ENCODE measurements around the gene SPRN.
"Not testable (repeated sequence)": the region's sequence is repeated elsewhere in the genome, so short reads cannot be mapped to it uniquely, and the experiment has no call there.

DNA sequence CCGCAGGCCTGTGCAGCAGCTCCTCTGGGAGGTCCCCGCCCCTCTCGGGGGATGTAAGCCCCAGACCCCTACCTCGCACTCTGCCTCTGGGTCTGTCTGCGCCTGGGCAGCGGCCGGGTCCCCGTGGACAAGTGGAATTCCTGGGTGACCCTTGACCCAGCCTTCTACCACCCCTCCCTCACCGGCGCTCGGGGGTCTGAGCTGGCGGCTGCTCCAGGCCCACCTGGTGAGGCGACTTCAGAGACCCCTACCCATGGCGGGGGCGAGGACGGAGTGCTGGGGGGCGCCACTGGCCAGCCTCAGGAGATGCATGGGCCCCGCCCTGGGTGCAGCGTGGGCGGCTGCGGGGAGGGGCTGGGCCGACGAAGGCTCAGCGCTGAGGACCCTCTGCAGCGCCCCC is 8.4 kb upstream of the SPRN start:
- TF ChIP-seq, protein P1, sequence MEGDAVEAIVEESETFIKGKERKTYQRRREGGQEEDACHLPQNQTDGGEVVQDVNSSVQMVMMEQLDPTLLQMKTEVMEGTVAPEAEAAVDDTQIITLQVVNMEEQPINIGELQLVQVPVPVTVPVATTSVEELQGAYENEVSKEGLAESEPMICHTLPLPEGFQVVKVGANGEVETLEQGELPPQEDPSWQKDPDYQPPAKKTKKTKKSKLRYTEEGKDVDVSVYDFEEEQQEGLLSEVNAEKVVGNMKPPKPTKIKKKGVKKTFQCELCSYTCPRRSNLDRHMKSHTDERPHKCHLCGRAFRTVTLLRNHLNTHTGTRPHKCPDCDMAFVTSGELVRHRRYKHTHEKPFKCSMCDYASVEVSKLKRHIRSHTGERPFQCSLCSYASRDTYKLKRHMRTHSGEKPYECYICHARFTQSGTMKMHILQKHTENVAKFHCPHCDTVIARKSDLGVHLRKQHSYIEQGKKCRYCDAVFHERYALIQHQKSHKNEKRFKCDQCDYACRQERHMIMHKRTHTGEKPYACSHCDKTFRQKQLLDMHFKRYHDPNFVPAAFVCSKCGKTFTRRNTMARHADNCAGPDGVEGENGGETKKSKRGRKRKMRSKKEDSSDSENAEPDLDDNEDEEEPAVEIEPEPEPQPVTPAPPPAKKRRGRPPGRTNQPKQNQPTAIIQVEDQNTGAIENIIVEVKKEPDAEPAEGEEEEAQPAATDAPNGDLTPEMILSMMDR (IDR thresholded peaks at IDR 0.05; ENCODE audit: insufficient read depth, low read depth, low read length): not testable (repeated sequence)
- not testable (repeated sequence) for TF ChIP-seq EZH2 (IDR thresholded peaks at IDR 0.05; ENCODE audit: insufficient read depth, low read length)

Measured in astrocyte (in vitro differentiated cells and primary cell).